D341Med (cell line): Measurements from ENCODE around the gene SH3GL1.
"Not testable (repeated sequence)": the region's sequence is repeated elsewhere in the genome, so short reads cannot be mapped to it uniquely, and the experiment has no call there.

ENCODE experiments used
- DNase-seq: peaks from one replicate; pipeline ENCODE4 v3.0.0; 2012; ENCODE audit warnings: low spot score

SH3GL1 gene

GRCh38 chr19:4362831-4363545 is 37.4 kb downstream of the SH3GL1 start:
- peak; percentile 66 for DNase-seq

- DNase-seq, result no peak
Observed at GRCh38 chr19:4362101-4362828, 38.1 kb downstream of the SH3GL1 start.

DNA sequence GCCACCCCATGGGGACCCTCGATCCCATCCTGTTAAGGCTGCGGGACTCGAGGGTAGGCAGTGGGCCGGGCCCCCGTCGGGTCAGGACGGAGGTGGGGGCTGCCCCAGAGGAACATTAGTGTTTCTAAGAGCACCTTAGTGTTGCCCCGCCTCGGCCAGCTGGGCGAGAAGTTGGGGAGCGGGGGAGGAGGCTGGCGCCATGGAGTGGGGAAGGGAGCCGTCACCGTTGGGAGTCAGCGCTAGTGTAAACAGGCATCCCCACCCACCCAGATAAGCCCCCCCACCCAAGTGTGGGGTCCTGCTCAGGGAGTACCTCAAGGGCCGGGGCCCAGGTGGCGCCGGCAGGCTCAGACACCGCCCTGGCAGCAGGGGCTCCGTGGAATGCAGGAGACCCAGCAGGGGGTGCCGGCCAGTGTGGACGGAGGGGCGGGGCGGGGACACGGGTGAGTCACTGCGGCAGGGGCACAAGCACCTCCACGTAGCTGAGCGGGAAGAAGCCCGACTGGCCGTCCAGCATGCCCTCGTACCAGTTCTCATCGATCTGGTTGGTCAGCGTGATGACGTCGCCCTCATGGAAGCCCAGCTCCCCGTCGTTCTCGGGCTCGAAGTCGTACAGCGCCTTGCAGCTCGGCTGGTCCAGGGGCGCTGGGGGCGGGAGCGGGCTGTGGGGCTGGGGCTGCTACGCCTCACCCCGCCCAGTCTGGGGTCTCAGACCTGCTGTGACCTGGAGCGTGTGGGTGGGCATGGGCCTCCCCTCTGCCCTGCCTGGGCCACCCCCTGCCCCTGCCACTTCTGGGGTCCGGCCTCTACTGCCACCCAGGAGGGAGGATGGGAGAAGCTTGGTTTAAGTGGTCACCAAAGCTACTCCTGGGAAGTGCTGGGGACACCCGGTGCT is 38.9 kb downstream of the SH3GL1 start:
- no peak for DNase-seq

DNA sequence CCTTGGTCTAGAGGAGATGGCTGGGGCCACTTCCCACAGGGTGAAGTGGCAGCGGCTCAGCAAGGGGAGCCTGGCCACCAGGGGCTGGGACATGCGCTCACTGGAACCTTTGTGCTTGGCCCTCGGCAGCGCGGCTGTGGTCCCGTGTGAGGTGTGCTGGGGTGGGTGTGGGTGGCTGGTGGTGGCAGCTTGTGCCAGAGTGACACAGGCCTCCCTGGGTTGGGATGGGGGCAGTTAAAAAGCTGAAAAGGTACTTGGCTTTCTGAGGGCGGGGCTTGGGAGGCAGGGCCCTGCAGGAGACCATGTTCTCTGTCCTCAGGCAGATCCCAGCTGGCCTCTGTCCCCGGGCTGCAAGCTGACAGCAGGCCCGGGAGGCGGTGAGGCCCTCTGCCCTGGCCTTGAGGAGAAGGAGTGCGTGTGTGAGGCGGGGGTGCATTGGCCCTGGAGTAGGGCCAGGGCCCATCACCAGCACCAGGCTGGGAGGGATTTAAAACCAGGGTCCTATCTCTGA is 39.7 kb downstream of the SH3GL1 start:
- DNase-seq, result no peak

- no peak for DNase-seq
Observed at GRCh38 chr19:4360081-4360569, 40.2 kb downstream of the SH3GL1 start.

DNA sequence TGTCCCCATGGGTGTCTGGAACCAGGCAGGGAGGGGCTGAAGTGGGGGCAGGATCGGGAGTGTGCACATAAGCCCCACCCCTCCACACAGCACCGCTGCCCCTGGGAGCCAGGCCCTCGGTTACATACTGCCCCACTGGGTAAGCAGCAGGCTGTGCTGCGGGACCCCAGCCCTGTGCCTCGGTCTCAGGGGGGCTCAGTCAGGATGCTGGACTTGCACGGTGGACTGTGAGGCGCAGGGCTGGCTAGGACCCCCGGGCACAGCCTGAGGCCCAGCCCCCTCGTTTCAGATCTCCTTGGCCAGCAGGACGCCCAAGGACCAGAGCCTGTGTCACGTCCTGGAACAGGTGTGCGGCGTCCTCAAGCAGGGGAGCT is 40.7 kb downstream of the SH3GL1 start:
- DNase-seq, result no peak

GRCh38 chr19:4358709-4359626 is 41.4 kb downstream of the SH3GL1 start:
- DNase-seq, result no peak

- DNase-seq, result no peak
Observed at GRCh38 chr19:4357921-4358326, 42.4 kb downstream of the SH3GL1 start.

GRCh38 chr19:4357095-4357797 is 43.1 kb downstream of the SH3GL1 start:
- DNase-seq, result no peak

- DNase-seq, result no peak
Observed at GRCh38 chr19:4354897-4355296, 45.5 kb downstream of the SH3GL1 start.

DNA sequence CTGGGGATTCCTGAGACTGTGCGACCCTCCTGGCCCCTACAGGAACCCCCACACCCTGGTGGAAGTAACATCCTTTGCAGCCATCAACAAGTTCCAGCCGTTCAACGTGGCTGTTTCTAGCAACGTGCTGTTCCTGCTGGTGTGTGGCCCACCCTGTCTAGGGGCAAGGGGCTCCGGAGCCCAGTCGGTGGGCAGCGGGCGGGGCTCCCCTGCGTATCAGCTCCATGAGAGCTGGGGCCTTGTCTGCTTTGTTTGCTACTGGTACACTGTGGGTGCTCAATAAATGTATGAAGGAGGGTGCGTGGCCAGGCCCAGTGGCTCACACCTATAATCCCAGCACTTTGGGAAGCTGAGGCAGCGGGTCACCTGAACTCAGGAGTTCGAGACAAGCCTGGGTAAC is 46.1 kb downstream of the SH3GL1 start:
- DNase-seq, result no peak

GRCh38 chr19:4352701-4353121 is 47.6 kb downstream of the SH3GL1 start:
- peak; percentile 79 for DNase-seq

- peak; percentile 29 for DNase-seq
Observed at GRCh38 chr19:4350726-4351125, 49.6 kb downstream of the SH3GL1 start.

- DNase-seq, result no peak
Observed at GRCh38 chr19:4350111-4350510, 50.2 kb downstream of the SH3GL1 start.

GRCh38 chr19:4349225-4349624 is 51.1 kb downstream of the SH3GL1 start:
- DNase-seq, result not testable (repeated sequence)

- no peak for DNase-seq
Observed at GRCh38 chr19:4347521-4347920, 52.8 kb downstream of the SH3GL1 start.

DNA sequence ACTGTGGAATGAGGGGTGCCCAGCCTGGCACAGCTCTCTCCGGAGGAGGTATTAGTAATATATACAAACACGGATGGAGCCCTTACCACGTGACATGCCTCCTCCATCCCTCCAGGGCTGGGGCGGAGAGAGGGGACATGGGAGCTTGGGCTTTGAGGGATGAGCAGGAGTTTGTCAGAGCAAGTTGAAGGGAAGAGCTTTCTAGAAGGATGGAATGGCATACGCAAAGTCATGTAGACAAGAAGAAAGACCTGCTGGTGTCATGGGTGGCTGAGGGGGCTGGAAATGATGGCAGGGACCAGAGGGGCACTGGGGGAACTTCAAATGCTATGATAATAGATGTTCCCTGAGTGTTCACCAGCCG is 54.3 kb downstream of the SH3GL1 start:
- no peak for DNase-seq

DNA sequence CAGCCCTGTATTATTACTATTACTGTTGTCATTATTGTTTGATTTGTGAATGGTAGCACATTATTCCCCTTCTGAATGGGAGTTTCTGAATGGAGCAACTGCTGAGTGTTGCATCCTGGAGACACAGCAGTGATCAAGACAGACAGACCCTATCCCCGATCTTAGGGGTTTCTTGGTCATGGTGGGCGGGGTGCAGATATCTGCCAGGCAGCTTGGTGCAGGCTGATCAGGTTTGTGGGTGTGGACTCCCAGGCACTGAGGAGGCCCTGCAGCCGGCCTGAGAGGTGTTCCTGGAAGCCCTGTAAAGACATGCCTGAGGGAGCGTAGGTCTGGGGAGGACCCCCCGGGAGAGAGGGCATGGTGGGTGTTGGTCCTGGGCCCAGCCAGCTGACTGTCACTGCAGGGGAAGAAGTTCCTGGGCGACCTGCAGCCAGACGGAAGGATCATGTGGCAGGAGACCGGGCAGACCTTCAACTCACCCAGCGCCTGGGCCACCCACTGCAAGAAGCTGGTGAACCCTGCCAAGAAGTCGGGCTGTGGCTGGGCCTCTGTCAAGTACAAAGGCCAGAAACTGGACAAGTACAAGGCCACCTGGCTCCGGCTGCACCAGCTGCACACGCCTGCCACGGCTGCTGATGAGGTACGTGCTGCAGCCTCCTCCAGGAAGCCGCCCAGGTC is 54.9 kb downstream of the SH3GL1 start:
- DNase-seq, result no peak

DNA sequence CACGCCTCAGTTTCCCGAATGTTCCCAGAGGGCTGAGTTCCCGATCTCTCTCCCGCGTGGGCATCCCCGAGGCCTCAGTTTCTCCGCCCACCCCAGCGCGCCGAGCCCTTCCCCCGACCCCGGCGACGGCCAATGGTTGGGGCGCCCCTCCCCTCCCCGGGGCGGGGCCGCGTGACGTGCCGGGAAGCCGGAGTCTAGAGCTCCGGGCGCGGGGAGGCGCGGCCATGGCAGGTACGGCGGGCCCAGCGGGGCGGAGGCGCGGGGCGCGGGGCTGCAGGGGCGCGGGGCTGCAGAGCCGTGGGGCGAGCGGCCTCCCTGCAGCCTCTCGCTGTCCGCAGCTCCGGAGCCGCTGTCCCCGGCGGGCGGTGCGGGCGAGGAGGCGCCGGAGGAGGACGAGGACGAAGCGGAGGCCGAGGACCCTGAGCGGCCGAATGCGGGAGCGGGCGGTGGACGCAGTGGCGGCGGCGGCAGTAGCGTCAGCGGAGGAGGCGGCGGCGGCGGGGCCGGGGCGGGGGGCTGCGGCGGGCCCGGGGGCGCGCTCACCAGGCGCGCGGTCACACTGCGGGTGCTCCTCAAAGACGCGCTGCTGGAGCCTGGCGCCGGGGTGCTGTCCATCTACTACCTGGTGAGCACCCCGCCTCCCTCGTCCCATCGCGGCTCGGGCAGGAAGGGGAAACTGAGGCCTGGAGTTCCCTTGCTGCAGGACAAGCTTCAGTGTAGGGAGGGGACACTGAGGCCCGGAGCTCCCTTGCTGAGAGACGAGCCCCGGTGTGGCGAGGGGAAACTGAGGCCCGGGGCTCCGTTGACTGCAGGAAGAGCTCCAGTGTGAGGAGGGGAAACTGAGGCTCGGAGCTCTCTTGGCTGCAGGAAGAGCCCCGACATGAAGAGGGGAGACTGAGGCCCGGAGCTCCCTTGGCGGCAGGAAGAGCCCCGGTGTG is 56.7 kb downstream of the SH3GL1 start, which contains the start of gene MPND:
Gene MPND, plus strand, starts transcription at position 193 of the 938 bp plus-strand sequence. Its CDS starts 32 bp downstream, at position 225.
- peak; percentile 95 for DNase-seq
